ENCODE measurements around the gene SMYD3.
"Not testable (repeated sequence)": the region's sequence is repeated elsewhere in the genome, so short reads cannot be mapped to it uniquely, and the experiment has no call there.

SMYD3 gene

GRCh38 chr1:246001142-246001836 is 505.8 kb downstream of the SMYD3 start:
- peak; percentile 70 for DNase-seq

DNA sequence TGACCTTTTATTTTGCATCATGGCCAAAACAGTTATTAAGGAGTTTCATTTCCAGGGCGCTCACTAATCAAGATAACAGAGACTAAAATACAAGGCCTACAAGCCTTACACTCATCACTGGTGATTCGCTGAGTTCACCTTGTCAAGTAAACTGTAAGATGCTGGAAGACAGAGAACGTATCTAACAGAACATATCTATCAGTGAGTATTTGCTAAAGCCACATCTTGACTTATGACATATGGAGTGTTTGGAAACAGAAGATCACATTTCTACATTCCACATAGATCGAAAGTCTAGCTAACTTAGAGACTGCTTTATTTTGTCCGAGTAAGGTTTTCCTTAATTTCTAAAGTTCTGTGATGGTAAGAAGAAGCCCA is 506.5 kb downstream of the SMYD3 start:
- DNase-seq, result no peak

DNA sequence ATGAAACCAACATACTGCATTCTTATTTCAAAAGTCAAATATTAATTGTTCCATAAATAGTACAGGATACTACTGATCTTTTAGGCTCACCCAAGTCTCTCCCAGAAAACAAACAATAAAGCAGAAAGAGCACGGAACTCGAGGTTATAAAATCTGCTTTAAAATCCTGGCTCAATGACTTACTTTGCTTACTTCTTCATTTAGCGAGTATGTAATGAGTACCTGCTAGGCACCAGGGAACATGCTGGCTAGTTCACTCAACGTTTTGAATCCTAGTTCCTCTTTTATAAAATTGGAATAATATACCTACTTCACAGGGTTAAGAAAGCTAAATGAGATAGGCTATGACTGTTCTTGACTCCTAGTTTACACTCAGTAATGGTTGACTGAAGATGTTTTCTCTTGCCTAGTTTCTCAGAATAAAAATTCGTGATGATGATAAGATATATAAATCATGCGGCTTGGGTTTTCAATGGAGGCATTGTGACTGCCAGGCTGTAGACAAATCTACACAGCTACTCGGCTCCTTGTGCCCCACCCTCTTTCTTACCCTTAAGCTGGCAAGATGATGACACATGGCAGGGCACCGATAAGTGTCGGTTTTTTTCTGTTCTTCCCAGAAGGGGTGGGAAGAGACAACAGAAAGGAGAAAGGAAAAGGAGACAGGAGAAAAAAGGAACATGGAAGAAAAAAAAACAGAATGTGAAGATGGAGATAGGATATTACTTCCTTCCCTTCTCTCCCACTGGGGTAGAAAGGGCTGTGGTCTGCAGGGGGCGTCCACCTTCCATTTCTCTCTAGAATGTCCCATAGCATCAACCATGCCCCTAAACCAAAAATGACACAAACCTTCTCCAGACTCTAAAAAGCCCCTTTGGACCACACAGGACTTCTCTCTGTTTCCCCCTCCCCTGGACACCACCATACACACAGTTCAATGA is 507.1 kb downstream of the SMYD3 start:
- DNase-seq, result peak; percentile 46

DNA sequence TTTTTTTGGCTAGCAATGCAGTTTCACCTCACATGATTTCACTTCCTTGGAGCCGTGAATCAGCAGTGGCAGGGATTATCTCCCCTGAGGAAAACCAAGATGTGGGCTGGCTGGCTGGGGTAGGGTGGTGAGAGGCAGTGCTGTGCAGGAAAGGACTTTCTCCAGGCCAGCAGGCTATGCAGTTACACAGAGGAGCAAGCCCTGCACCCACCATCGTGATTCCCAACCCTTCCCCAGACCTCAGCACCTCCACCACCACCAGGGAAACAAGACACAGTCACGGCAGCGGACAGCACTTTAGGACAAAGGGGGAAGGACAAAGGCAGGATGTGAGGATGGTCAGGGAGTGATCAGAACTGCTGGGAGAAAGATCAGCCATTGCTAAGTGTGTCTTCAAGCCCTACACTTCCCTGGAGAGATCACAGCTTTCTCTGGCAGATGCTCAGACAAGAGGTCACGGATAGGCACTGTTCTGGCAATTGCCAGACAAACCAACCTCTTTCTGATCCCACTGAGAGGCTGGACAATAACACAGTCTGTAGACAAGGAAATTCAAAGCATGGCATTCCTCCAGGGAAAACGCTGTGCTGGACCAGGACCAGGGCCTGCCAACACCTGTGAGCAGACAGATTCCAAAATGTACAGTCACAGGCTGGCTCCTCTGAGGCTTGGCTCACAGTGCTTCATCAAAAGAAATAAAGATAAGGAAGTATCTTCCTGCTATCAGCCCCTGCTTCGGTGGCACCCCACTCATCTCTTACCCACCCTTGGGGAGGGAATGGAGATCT is 509.4 kb downstream of the SMYD3 start:
- DNase-seq, result peak; percentile 58

DNA sequence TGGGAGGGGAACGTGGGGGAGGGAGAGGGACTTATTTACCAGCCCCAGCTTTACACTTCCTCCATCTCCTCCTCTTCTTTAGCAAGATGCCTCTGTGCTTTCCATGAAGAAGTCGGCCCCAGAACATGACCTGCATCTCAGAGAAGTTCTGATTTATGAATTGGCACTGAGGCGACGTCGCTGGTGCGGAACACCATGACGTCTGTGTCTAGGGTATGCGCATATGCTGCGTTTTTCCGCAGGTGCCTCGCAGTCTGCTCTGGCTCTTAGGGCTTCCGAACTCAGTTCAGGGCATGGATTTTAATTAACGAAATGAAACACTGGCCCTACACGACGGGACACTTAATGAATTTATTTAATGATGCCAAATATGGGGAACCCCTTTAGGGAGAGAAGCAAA is 510.3 kb downstream of the SMYD3 start:
- DNase-seq, result no peak

DNA sequence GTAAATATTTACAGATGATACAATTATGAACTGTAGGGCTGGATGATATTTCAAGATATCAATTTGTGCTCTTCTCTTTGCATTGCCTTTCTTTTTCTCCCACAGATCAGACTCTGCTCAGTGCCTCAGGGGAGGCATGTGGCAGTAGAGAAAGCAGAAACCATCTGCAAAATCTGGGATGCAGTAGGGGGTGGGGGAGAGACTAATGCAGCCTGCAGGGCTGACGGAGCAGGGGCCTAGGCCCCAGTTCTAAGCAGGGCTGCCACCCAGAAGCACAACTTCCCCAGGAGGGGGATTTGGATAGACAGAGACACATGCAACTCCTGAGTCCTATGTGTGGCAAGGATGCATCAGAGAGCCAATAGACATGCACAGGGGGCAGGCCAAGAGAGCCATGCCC is 511.6 kb downstream of the SMYD3 start:
- DNase-seq, result no peak

- no peak for DNase-seq
Observed at GRCh38 chr1:245991266-245991665, 515.8 kb downstream of the SMYD3 start.

DNA sequence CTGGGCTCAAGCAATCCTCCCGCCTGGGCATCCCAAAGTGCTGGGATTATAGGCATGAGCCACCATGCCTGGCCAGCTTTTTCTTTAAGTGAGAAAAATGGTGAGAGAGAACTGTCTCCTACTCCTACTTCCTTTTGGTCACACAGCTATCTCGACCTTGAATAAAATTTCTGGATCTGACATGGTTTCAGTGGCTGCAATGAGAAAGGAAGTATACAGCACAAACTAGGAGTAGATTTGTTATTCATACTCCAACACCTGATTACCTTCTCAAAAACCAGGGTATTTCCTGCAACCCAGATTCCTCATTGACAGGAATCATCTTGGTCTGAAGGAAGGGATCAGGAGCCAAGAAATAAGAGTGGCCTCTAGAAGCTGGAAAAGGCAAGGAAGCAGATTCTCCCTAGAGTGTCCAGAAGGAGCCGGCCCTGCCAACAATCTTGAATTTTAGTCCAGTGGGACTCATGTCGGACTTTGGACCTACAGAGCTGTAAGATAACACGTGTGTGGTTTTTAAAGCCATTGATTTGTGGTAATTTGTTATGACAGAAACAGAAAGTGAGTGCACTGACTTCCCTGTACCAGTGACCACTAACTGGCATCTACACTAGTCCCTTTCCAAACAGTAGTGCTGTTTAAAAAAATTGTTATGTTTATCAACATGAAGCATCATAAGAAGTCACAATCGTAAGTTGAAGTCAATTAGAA is 516.6 kb downstream of the SMYD3 start:
- peak; percentile 63 for DNase-seq

- no peak for DNase-seq
Observed at GRCh38 chr1:245988393-245989078, 518.5 kb downstream of the SMYD3 start.

DNA sequence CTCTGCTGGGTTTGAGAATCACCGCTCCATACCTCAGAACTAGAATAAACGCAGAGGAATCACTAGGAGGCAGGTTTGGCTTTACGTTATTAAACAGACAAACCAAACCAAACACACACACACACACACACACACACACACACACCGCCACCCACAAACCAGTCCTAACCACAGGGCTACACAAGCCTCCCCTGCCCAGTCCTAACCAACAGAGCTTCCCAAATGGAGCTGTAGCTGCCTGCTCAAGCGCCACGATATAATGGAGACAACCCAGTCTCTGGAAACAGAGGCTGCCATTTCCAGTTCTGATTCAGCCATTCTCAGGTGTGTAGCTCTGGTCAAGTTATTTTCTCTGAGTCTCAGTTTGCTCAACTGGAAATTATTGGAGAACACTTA is 519.1 kb downstream of the SMYD3 start:
- no peak for DNase-seq

GRCh38 chr1:245987577-245987976 is 519.5 kb downstream of the SMYD3 start:
- DNase-seq, result no peak

GRCh38 chr1:245987219-245987545 is 519.9 kb downstream of the SMYD3 start:
- DNase-seq, result no peak

GRCh38 chr1:245986404-245987218 is 520.5 kb downstream of the SMYD3 start:
- no peak for DNase-seq

DNA sequence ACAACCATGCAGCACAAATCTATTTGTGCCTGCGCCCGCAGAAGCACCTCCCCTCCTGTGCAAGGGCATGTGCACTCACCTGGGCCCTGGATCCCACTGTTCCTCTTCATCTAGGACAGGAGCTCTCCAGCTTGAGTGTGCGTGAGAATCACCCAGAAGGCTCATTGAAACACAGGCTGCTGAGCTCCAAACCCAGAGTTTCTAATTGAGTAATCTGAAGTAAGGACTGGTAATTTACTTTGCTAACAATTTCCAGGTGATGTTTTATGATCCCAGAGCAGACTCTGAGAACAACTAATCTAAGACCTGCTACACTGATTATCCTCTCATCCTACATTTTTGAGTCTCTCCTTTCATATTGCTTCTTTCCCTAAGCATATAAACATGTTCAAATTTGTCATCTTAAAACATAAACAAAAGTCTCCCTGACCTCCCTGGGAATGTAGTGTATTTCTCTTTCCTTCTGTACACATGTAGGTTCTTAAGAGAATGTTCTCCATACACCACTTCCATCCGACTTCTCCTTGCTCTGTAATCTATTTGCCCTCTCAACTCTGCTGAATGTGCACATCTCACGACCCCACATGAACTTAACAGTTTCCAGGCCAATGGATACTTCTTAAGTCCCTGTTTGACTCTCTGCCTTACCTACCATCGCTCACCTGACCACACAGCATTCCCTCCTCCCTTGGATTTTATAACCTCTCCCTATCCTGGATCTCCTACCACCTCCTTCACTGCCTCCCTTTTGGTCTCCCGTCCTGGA is 522.5 kb downstream of the SMYD3 start:
- DNase-seq, result no peak

GRCh38 chr1:245983294-245983967 is 523.6 kb downstream of the SMYD3 start:
- DNase-seq, result no peak

DNA sequence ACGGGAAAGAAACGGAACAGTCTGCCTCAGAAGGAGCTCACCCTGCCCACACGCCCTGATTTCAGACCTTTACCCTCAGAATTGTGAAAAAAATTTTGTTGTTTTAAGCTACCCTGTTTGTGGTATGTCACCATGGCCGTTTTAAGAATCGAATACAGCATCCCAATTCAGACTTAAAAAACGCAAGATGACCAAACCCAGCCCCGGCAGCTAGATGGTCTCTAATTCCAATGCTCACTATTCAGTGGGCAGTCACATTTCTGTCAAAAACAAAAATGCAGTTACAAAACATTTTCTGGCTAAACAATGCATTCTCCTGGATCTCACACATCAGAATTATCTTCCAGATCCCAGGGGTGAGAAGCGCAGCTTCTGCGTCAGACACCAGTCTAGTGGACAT is 527.5 kb downstream of the SMYD3 start:
- DNase-seq, result no peak

GRCh38 chr1:245978915-245979314 is 528.2 kb downstream of the SMYD3 start:
- no peak for DNase-seq

DNA sequence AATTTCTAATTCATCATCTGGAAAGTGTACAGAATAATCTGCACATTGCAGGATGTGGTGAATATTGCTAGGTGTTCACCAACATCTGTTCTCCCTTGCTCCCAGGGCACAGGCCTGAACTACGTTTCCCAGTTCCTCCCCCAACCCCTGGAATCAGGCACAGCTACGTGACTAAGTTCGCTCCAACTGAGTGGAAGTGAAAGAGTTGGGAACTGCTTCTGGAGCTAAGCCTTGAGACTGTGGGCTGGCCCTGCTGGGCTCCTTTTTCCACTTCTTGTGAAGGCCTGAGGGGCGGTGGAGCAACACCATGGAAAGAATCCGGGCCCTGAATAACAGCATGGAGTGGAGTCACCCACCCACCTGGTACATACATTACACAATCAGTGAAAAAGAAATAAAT is 534.6 kb downstream of the SMYD3 start:
- no peak for DNase-seq

DNA sequence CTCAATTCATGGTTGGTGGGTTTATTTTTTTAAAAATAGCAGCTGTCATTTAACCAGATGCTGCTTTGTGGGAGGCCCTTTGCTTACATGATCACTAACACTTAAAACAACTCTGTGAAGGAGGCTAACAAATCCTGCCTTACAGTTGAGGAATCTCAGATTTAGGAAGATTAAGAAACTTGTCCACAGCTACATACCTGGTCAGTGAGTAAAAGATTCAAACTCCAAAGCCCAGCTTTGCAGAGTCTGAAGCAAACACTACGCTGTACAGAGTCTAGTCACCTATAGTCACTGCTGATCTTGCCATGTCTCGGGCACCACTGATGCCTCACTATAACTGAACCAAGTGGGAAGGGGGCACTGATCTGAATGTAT is 535.4 kb downstream of the SMYD3 start:
- no peak for DNase-seq

DNA sequence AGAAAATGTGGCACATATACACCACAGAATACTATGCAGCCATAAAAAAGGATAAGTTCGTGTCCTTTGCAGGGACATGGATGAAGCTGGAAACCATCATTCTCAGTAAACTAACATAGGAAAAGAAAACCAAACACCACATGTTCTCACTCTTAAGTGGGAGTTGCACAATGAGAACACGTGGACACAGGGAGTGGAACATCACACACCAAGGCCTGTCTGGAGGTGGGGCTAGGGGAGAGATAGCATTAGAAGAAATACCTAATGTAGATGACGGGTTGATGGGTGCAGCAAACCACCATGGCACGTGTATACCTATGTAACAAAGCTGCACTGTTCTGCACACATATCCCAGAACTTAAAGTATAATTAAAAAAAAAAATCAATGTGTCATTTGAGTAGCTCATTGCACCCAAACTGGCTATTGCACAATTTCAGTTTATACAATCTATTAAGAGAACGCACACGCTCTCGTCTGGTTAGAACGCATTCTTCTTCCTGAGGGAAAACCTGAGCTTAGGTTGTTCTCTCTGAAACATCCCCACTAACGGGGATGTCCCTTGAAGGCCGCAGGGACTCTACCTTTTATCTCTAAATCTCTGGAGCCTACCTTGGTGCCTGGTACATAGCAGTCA is 535.9 kb downstream of the SMYD3 start:
- DNase-seq, result not testable (repeated sequence)

All from MV-4-11 (cell line).